K562 (cell line): ENCODE measurements around the gene ING2. TPM values are rescaled to one million over a fixed set of nuclear protein-coding genes. Genes with fewer than 3 reads are reported as not detected.

Experiments used
- ATAC-seq: fragments of 200-7000 bp; cut with Tn5 transposase; 3 replicates; pipeline ENCODE4 v1.9.1; 2020; ENCODE audit warnings: moderate library complexity
- BruUV-seq: library from RNA; stranded (reverse); fragments of 400-500 nt; replicated peaks from 2 replicates; lab custom pipeline; 2021; lab: Mats Ljungman, UMichigan
- CTCF ChIA-PET: fragments of 300-600 bp; formaldehyde crosslinking; extraction: SDS; loops from one replicate; lab custom pipeline; 2021; ENCODE audit warnings: low intra/inter-chr PET ratio; lab: Yijun Ruan, JAX
- POLR2A ChIA-PET: fragments of 300-600, 350-650 bp; sonication (Branson Sonifier 250); formaldehyde crosslinking; extraction: SDS; loops from one replicate; lab custom pipeline; 2021; ENCODE audit warnings: antibody characterized with exemption, inconsistent platforms; lab: Yijun Ruan, JAX
- DNase-seq, 4 experiments: peaks; one replicate each; pipeline versions ENCODE4 v3.0.0 to v3.0.0-alpha.2; 2011 to 2018; ENCODE audit warnings: low spot score in 3 of 4, mixed read lengths in 3 of 4; ENCODE audit errors: extremely low read depth in 1 of 4
- FAIRE-seq: peaks from 2 replicates; lab custom pipeline; 2011; peaks lifted over from hg19 to GRCh38; lab: Jason Lieb, UNC
- H2AFZ ChIP-seq: 2 replicates; pipeline ENCODE4 v1.6.0; 2011; ENCODE audit warnings: low read depth, low read length, control low read depth, inconsistent platforms
- H3K27ac ChIP-seq: fragments of 200-600 bp; 3 replicates; pipeline ENCODE4 v1.8.0; 2011; ENCODE audit warnings: low read depth, mild to moderate bottlenecking, control low read depth, inconsistent platforms, low read length, moderate library complexity, mixed read lengths; ENCODE audit errors: extremely low read depth
- H3K27me3 ChIP-seq, 2 experiments: fragments of 300-600 bp in 1 of 2; 2 replicates in 1 of 2; 3 replicates in 1 of 2; pipeline versions ENCODE4 v1.6.0 to v1.8.0; 2011; ENCODE audit warnings: inconsistent platforms in 2 of 2, low read length in 2 of 2, mild to moderate bottlenecking in 1 of 2, mixed read lengths in 1 of 2, moderate library complexity in 1 of 2; ENCODE audit not compliant: control insufficient read depth in 2 of 2, insufficient read depth in 2 of 2
- H3K36me3 ChIP-seq: fragments of 300-600 bp; 3 replicates; pipeline ENCODE4 v1.8.0; 2011; ENCODE audit warnings: mild to moderate bottlenecking, low read length, inconsistent platforms; ENCODE audit not compliant: control insufficient read depth, insufficient read depth
- H3K4me1 ChIP-seq, 2 experiments: fragments of 200-600 bp in 1 of 2; replicated peaks in 1 of 2; 2 replicates in 1 of 2; 3 replicates in 1 of 2; pipeline versions ENCODE4 v1.5.1 to v1.8.0; 2011; ENCODE audit warnings: inconsistent platforms in 2 of 2, low read length in 2 of 2, mild to moderate bottlenecking in 1 of 2, mixed read lengths in 1 of 2, moderate library complexity in 1 of 2; ENCODE audit not compliant: control insufficient read depth in 2 of 2, insufficient read depth in 2 of 2
- H3K4me2 ChIP-seq: 2 replicates; pipeline ENCODE4 v1.6.1; 2011; ENCODE audit warnings: low read length, control low read depth, inconsistent platforms, mixed read lengths; ENCODE audit not compliant: insufficient read depth
- H3K4me3 ChIP-seq: fragments of 200-600 bp; sonication (generic), shearing (Covaris generic); 2 replicates; pipeline ENCODE4 v1.5.1; 2016; ENCODE audit warnings: control low read depth, inconsistent platforms
- H3K79me2 ChIP-seq: fragments of 200-600 bp; 3 replicates; pipeline ENCODE4 v1.8.0; 2011; ENCODE audit warnings: low read length, inconsistent platforms; ENCODE audit not compliant: control insufficient read depth, insufficient read depth
- H3K9ac ChIP-seq, 2 experiments: 2 replicates each; pipeline versions ENCODE4 v1.6.0 to v1.6.1; 2011; ENCODE audit warnings: low read depth in 2 of 2, low read length in 2 of 2, control low read depth in 1 of 2, inconsistent platforms in 1 of 2, mild to moderate bottlenecking in 1 of 2, mixed read lengths in 1 of 2; ENCODE audit not compliant: insufficient read depth in 1 of 2
- H3K9me1 ChIP-seq: one replicate; pipeline ENCODE4 v1.6.0; 2011; ENCODE audit warnings: inconsistent platforms, mild to moderate bottlenecking, low read length, moderate library complexity; ENCODE audit not compliant: control insufficient read depth, insufficient read depth
- H3K9me3 ChIP-seq: replicated peaks from 2 replicates; pipeline ENCODE4 v1.5.1; 2011; ENCODE audit warnings: low read depth, low read length, inconsistent platforms; ENCODE audit not compliant: control insufficient read depth, insufficient read depth
- H4K20me1 ChIP-seq: replicated peaks from 2 replicates; pipeline ENCODE4 v1.6.1; 2011; ENCODE audit warnings: low read length, inconsistent platforms, mixed read lengths; ENCODE audit not compliant: control insufficient read depth, insufficient read depth
- L3MBTL2 ChIP-seq: fragments of 450-650 bp; IDR thresholded peaks from 2 replicates; pipeline ENCODE4 v1.6.1; 2016; ENCODE audit warnings: mild to moderate bottlenecking, moderate library complexity
- MEIS2 ChIP-seq: fragments of 450-650 bp; IDR thresholded peaks from 2 replicates; pipeline ENCODE4 v1.6.1; 2014; ENCODE audit warnings: mild to moderate bottlenecking; ENCODE audit not compliant: partially characterized antibody
- PBX2 ChIP-seq, 2 experiments: IDR thresholded peaks in 1 of 2; conservative IDR thresholded peaks in 1 of 2; 2 replicates each; pipeline ENCODE4 v1.6.1; 2016; ENCODE audit warnings: low read depth in 2 of 2, mild to moderate bottlenecking in 1 of 2, missing compliant biosample characterization in 1 of 2, missing genetic modification characterization in 1 of 2, moderate library complexity in 1 of 2
- RBM25 ChIP-seq: fragments of 200-400 bp; formaldehyde crosslinking; IDR thresholded peaks from 2 replicates; pipeline ENCODE4 v1.6.1; 2018; ENCODE audit warnings: low read length, low read depth, moderate library complexity; ENCODE audit not compliant: severe bottlenecking
- ZBTB1 ChIP-seq: sonication (generic); formaldehyde crosslinking; IDR thresholded peaks from 2 replicates; pipeline ENCODE4 v1.8.1; 2023; ENCODE audit warnings: missing genetic modification reagents, low read depth, mild to moderate bottlenecking, borderline replicate concordance
- WGBS: fragments of 100-300 bp; shearing (Covaris generic); methylation state at CpG from one replicate; pipeline ENCODE4 v1.1.6; 2016; ENCODE audit warnings: low coverage, mixed read lengths; ENCODE audit not compliant: insufficient coverage; ENCODE audit errors: missing lambda C conversion rate; 5-methylcytosine and 5-hydroxymethylcytosine counted together
- in situ Hi-C: fragments of 300-500 bp; cut with MboI; formaldehyde crosslinking; loops from 4 replicates; pipeline ENCODE4 v1.15.0; 2018; ENCODE audit warnings: inconsistent platforms, mixed read lengths
- intact Hi-C: fragments of 100-400 bp; cut with micrococcal nuclease; formaldehyde crosslinking; loops from 2 replicates; pipeline ENCODE4 v1.14.2; 2022
- polyA plus RNA-seq, 8 experiments: library from polyadenylated mRNA; depleted of rRNA in 4 of 8; stranded (reverse) in 5 of 8; unstranded in 3 of 8; fragments of >200 nt; fragmentation: Nextera tagmentation in 2 of 8; fragmentation: Illumina TruSeq in 1 of 8; extraction: Ambion mirVana in 2 of 8; extraction: Trizol in 1 of 8; gene quantifications; 2 replicates each; pipeline versions ENCODE4 v1.2.1 to v1.2.3, GENCODE V29; 2011 to 2014; ENCODE audit warnings: inconsistent platforms in 1 of 8, missing spikeins in 1 of 8
- total RNA-seq, 7 experiments: library from RNA; depleted of rRNA in 6 of 7; stranded (reverse); fragments of >200 nt in 6 of 7; fragmentation: Illumina TruSeq in 2 of 7; extraction: Trizol in 2 of 7; gene quantifications; 2 replicates each; pipeline versions ENCODE4 v1.2.1 to v1.2.3, GENCODE V29; 2011 to 2021; ENCODE audit warnings: low replicate concordance in 1 of 7

Gene ING2
- total and polyA plus RNA-seq, 9 of the 15 experiments (the other 6 are each of a cell fraction or from before 2014, with no cell fraction given): 2.9 to 21.4 (median 12.4) TPM

- Histone ChIP-seq H3K9me1 (no peaks in the 10 kb centered on the region), H3K79me2 (no peaks in the 10 kb centered on the region), H3K27ac (no peak overlapping the region), H3K4me3 (no peak overlapping the region), H3K9ac (no peak overlapping the region), H3K9me3 (no peaks in the 10 kb centered on the region), H2AFZ (no peak overlapping the region), H3K27me3 (no peaks in the 10 kb centered on the region), H3K4me1 (no peaks in the 10 kb centered on the region), H3K4me2 (no peak overlapping the region), H4K20me1 (no peaks in the 10 kb centered on the region), H3K36me3 (no peaks in the 10 kb centered on the region)
- ChIA-PET CTCF (no interaction called here), POLR2A (no interaction called here)
- FAIRE-seq: peak; percentile 48
- DNase-seq: no peak
- TF ChIP-seq RBM25: no peak
- TF ChIP-seq L3MBTL2: no peak
- no peak for TF ChIP-seq ZBTB1 (CRISPR knock-in tag)
- peak; percentile 19 for TF ChIP-seq MEIS2
- TF ChIP-seq PBX2 (CRISPR knock-in tag; IDR thresholded peaks at IDR 0.05; ENCODE audit: low read depth): no peak
- TF ChIP-seq PBX2 (tag; conservative IDR thresholded peaks at IDR 0.05; ENCODE audit: low read depth): peak; percentile 74
- WGBS: 0% methylated on average over 1 of the region's 1 CpG
- BruUV-seq: no TSS peak
- intact Hi-C loops: no loop called here
- in situ Hi-C loops: loop anchor here (25.0 kb wide), 1 partner anchor 693 kb away; no protein-coding TSS in a partner anchor
- no peak for ATAC-seq
These were observed 35.6 kb upstream of the ING2 start for GRCh38 chr4:183469285-183469684.
